ENCODE data around the gene CERS2. TPM values are rescaled to one million over a fixed set of nuclear protein-coding genes. Genes with fewer than 3 reads are reported as not detected.

The CERS2 gene
- polyA plus RNA-seq, 1 of the 3 experiments (the other 2 are of a cell fraction): 150 TPM

DNA sequence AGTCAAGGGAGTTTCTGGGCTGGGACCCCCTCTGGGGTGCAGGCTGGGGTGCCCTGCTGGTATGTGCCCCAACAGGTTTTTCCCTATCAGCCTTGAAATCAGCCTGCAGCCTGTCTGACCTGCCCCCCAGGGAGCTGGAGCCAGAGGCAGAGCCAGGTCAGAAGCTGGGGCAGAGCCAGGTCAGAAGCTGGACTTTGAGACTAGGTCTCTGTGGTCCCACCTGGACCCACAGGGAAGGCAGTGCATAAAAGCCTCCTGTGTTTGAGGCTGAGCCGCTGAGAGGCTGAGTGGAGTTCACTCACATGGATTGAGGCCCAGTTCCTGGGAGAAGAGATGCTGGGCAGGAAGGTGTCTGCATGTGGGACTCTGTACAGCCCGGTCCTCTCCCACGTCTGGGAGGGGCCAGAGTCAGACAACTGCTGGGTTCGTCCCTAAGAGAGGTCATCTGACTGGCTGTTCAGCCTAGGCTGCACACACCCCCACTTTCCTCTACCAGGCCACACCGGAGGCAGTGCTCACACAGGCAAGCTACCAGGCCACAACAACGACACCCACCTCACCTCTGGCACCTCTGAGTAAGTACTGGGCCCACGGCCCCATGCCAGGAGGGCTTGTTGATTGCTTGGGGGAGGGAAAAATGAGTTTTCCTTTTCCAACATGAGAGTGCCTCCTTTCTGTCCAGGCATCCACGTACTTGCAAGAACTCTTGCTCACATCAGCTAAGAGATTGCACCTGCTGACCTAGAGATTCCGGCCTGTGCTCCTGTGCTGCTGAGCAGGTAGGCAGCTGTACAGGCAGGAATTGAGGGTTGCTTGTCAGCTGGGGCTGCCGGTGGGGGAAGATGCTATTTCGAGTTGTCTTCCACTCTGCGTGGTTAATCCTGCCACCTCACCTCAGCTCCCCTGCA is 7.4 kb upstream of the CERS2 start, which contains the start of gene ANXA9:
ANXA9 (plus strand) TSS at position 488 of the 908 bp plus-strand sequence. CDS start 814 bp downstream, outside the sequence.
- H2AFZ ChIP-seq (ENCODE audit: low read depth): no peak within 1 kb of the TSS
- no peak within 1 kb of the TSS for H3K4me2 ChIP-seq

DNA sequence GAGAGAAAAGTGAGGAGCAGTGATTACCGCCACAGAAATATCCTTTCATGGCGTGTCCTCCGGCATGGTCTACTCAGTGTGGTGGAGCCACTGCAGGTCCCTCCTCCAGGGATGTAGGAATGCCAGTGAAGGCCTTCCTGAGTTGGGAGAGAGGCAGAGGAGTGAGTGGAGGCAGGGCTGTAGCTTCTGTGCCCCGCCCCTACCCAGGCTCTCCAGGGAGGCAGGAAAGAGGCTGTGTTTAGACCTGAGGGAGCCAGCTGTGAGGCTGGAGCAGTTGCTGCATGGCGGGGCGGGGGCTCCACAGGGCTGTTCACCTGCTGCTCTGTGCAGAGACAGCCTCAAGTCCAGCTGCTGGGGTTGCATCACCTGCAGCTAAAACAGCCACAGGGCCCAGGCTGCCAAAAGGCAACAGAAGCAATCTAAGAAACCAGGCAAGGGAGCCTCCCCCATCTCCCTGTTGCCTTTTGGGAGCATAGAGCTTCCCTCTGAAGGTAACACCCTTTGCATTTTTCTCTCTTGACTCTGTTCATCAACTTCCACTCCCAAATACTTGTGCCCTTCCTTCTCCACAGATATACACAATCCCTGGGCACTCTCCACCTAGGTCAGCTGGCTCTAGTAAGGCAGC is 6.7 kb upstream of the CERS2 start:
- WGBS (ENCODE audit: low lambda C conversion rate): 97% methylated on average over 4 of the region's 6 CpGs
- H3K4me2 ChIP-seq: no peak overlapping the region

More for the DNA sequence above, 7.4 kb upstream of the CERS2 start, which contains the start of gene ANXA9:
- ChIA-PET POLR2A (interaction anchor here (1.7 kb wide), 1 partner anchor 24 kb away, joined by 5 read pairs; the partner anchor contains the start of gene MINDY1), CTCF (interaction anchor here (0.9 to 17.0 kb wide), 7 partner anchors 8 to 66 kb away, joined by 3 to 371 read pairs (median 3); partner anchors contain the start of genes C1orf56 and MINDY1)
- H3K27me3 ChIP-seq (ENCODE audit: insufficient read depth): no peaks in the 10 kb centered on the region
- peaks cover 12% of the 10 kb centered on the region for H3F3A ChIP-seq (replicated peaks; ENCODE audit: insufficient read depth)
- DNase-seq: no peak
- no peak within 1 kb of the TSS for H3K27ac ChIP-seq (ENCODE audit: low read depth in 2 of 2, low read length in 1 of 2)
- no peaks in the 10 kb centered on the region for H3K36me3 ChIP-seq (replicated peaks in 1 of 2; ENCODE audit: control insufficient read depth in 1 of 2, insufficient read depth in 2 of 2, low read length in 1 of 2)
- no peak within 1 kb of the TSS for H3K9ac ChIP-seq
- WGBS (ENCODE audit: low lambda C conversion rate): 84% methylated on average over 11 of the region's 12 CpGs
- H4K20me1 ChIP-seq (ENCODE audit: insufficient read depth): no peaks in the 10 kb centered on the region
- TF ChIP-seq MXI1 (IDR thresholded peaks at IDR 0.05; ENCODE audit: low read depth, low read length) (no peak), RFX5 (IDR thresholded peaks at IDR 0.05; ENCODE audit: low read length) (no peak)
- no peaks in the 10 kb centered on the region for H3K79me2 ChIP-seq (ENCODE audit: insufficient read depth)
- H3K4me1 ChIP-seq (ENCODE audit: control insufficient read depth in 1 of 2, insufficient read depth in 2 of 2, low read depth in 1 of 2, low read length in 1 of 2): peaks cover 17 to 23% of the 10 kb centered on the region in 2 experiments
- H3K9me2 ChIP-seq: no peaks in the 10 kb centered on the region
- no peak within 1 kb of the TSS for H3K4me3 ChIP-seq (ENCODE audit: low read depth in 2 of 2, low read length in 1 of 2)
- no peaks in the 10 kb centered on the region for H3K9me3 ChIP-seq

More for the DNA sequence above, 6.7 kb upstream of the CERS2 start:
- Histone ChIP-seq H3F3A (replicated peaks; ENCODE audit: insufficient read depth) (peaks cover 20% of the 10 kb centered on the region), H3K9ac (no peak overlapping the region), H3K9me3 (no peaks in the 10 kb centered on the region), H3K4me1 (ENCODE audit: control insufficient read depth in 1 of 2, insufficient read depth in 2 of 2, low read depth in 1 of 2, low read length in 1 of 2) (peaks cover 23 to 24% of the 10 kb centered on the region in 2 experiments), H4K20me1 (ENCODE audit: insufficient read depth) (no peaks in the 10 kb centered on the region), H3K27ac (ENCODE audit: low read depth in 2 of 2, low read length in 1 of 2) (no peak overlapping the region), H3K36me3 (replicated peaks in 1 of 2; ENCODE audit: control insufficient read depth in 1 of 2, insufficient read depth in 2 of 2, low read length in 1 of 2) (no peaks in the 10 kb centered on the region), H3K9me2 (no peaks in the 10 kb centered on the region), H2AFZ (ENCODE audit: low read depth) (no peak overlapping the region), H3K79me2 (ENCODE audit: insufficient read depth) (no peaks in the 10 kb centered on the region), H3K27me3 (ENCODE audit: insufficient read depth) (no peaks in the 10 kb centered on the region), H3K4me3 (ENCODE audit: low read depth in 2 of 2, low read length in 1 of 2) (no peak overlapping the region)
- ChIA-PET CTCF (interaction anchor here (0.9 to 17.0 kb wide), 4 partner anchors 11 to 66 kb away, joined by 3 to 371 read pairs (median 8); partner anchors contain the start of genes C1orf56 and MINDY1), POLR2A (interaction anchor here (1.7 kb wide), 1 partner anchor 25 kb away, joined by 5 read pairs; the partner anchor contains the start of gene MINDY1)
- DNase-seq: no peak
- TF ChIP-seq, protein P1, sequence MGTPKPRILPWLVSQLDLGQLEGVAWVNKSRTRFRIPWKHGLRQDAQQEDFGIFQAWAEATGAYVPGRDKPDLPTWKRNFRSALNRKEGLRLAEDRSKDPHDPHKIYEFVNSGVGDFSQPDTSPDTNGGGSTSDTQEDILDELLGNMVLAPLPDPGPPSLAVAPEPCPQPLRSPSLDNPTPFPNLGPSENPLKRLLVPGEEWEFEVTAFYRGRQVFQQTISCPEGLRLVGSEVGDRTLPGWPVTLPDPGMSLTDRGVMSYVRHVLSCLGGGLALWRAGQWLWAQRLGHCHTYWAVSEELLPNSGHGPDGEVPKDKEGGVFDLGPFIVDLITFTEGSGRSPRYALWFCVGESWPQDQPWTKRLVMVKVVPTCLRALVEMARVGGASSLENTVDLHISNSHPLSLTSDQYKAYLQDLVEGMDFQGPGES (IDR thresholded peaks at IDR 0.05; ENCODE audit: low read depth, low read length): no peak
- TF ChIP-seq, protein P2, sequence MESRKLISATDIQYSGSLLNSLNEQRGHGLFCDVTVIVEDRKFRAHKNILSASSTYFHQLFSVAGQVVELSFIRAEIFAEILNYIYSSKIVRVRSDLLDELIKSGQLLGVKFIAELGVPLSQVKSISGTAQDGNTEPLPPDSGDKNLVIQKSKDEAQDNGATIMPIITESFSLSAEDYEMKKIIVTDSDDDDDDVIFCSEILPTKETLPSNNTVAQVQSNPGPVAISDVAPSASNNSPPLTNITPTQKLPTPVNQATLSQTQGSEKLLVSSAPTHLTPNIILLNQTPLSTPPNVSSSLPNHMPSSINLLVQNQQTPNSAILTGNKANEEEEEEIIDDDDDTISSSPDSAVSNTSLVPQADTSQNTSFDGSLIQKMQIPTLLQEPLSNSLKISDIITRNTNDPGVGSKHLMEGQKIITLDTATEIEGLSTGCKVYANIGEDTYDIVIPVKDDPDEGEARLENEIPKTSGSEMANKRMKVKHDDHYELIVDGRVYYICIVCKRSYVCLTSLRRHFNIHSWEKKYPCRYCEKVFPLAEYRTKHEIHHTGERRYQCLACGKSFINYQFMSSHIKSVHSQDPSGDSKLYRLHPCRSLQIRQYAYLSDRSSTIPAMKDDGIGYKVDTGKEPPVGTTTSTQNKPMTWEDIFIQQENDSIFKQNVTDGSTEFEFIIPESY (IDR thresholded peaks at IDR 0.05; ENCODE audit: borderline replicate concordance, low read depth): no peak
- TF ChIP-seq MEF2A (IDR thresholded peaks at IDR 0.05; ENCODE audit: borderline replicate concordance, low read depth): no peak
- TF ChIP-seq, protein P3, sequence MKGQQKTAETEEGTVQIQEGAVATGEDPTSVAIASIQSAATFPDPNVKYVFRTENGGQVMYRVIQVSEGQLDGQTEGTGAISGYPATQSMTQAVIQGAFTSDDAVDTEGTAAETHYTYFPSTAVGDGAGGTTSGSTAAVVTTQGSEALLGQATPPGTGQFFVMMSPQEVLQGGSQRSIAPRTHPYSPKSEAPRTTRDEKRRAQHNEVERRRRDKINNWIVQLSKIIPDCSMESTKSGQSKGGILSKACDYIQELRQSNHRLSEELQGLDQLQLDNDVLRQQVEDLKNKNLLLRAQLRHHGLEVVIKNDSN (IDR thresholded peaks at IDR 0.05; ENCODE audit: borderline replicate concordance, low read depth): no peak
- no peak for TF ChIP-seq TEAD4 (IDR thresholded peaks at IDR 0.05; ENCODE audit: borderline replicate concordance, insufficient read depth)
- TF ChIP-seq SMC3 (IDR thresholded peaks at IDR 0.05; ENCODE audit: low read depth, low read length): no peak
- no peak for TF ChIP-seq TCF12 (IDR thresholded peaks at IDR 0.05)
- no peak for TF ChIP-seq CHD2 (IDR thresholded peaks at IDR 0.05; ENCODE audit: low read length, partially characterized antibody)
- no peak for TF ChIP-seq NFIC (IDR thresholded peaks at IDR 0.05; ENCODE audit: borderline replicate concordance)
- no peak for TF ChIP-seq RAD21 (IDR thresholded peaks at IDR 0.05; ENCODE audit: low read length)
- TF ChIP-seq FOSL2 (IDR thresholded peaks at IDR 0.05; ENCODE audit: borderline replicate concordance, low read depth): no peak
- no peak for TF ChIP-seq FOXM1 (IDR thresholded peaks at IDR 0.05; ENCODE audit: low read depth)
- TF ChIP-seq GATA2 (CRISPR knock-in tag; IDR thresholded peaks at IDR 0.05): no peak
- TF ChIP-seq JUND (IDR thresholded peaks at IDR 0.05): no peak
- no peak for TF ChIP-seq POLR2AphosphoS5 (IDR thresholded peaks at IDR 0.05; ENCODE audit: low read depth, low read length)
- TF ChIP-seq GABPA (IDR thresholded peaks at IDR 0.05; ENCODE audit: low read depth): no peak
- no peak for TF ChIP-seq NRF1 (IDR thresholded peaks at IDR 0.05; ENCODE audit: low read depth, low read length)
- no peak for TF ChIP-seq SIN3A (IDR thresholded peaks at IDR 0.05; ENCODE audit: borderline replicate concordance, low read depth, low read length)
- TF ChIP-seq RCOR1 (IDR thresholded peaks at IDR 0.05; ENCODE audit: low read length): no peak
- no peak for TF ChIP-seq YY1 (IDR thresholded peaks at IDR 0.05; ENCODE audit: low read depth)
